Ovary (tissue), 9 donors: Measurements from ENCODE around the gene FICD. TPM values are rescaled to one million over a fixed set of nuclear protein-coding genes. Genes with fewer than 3 reads are reported as not detected.
A peak's percentile ranks its signal among the peaks of the same experiment; 100 is the strongest.

Source experiments
- DNase-seq, 5 donors: peaks; one replicate each; pipeline ENCODE4 v3.0.0-alpha.2; 2019 to 2020
- H3K27ac ChIP-seq, 2 donors: fragments of 200-600 bp; one replicate each; pipeline versions ENCODE4 v1.5.1 to v1.8.0; 2019 to 2022
- H3K27me3 ChIP-seq: fragments of 200-600 bp; one replicate; pipeline ENCODE4 v1.8.0; 2022
- H3K36me3 ChIP-seq: fragments of 200-600 bp; sonication (generic); one replicate; pipeline ENCODE4 v1.5.1; 2019
- H3K4me1 ChIP-seq: one replicate; pipeline ENCODE4 v1.8.1; 2013; ENCODE audit warnings: mild to moderate bottlenecking, moderate library complexity; ENCODE audit not compliant: insufficient read depth
- H3K4me3 ChIP-seq: fragments of 200-600 bp; sonication (generic); one replicate; pipeline ENCODE4 v1.5.1; 2017
- H3K9me3 ChIP-seq, 2 donors: fragments of 200-600 bp in 1 of 2; sonication (generic) in 1 of 2; one replicate each; pipeline versions ENCODE4 v1.5.1 to v1.8.1; 2013 to 2019; ENCODE audit warnings: mild to moderate bottlenecking in 1 of 2, moderate library complexity in 1 of 2
- EP300 ChIP-seq: sonication (generic); formaldehyde crosslinking; IDR thresholded peaks from one replicate; pipeline ENCODE4 v1.6.1; 2017; ENCODE audit warnings: antibody characterized with exemption
- POLR2A ChIP-seq: fragments of 450-650 bp; IDR thresholded peaks from one replicate; pipeline ENCODE4 v1.6.1; 2017; ENCODE audit warnings: antibody characterized with exemption, mild to moderate bottlenecking, moderate library complexity
- WGBS, 3 donors: extraction: QIAGEN DNeasy Blood & Tissue Kit in 1 of 3; methylation state at CpG; one replicate each; pipeline versions ENCODE4 v1.1.5 to v1.1.7; 2013 to 2017; 5-methylcytosine and 5-hydroxymethylcytosine counted together
- intact Hi-C, 4 donors: fragments of 100-400 bp; cut with DNase I; formaldehyde crosslinking; loops; one replicate each; pipeline versions ENCODE4 v1.11.0 to v1.15.1; 2022 to 2023
- polyA plus RNA-seq, 2 donors: library from polyadenylated mRNA; stranded (reverse); fragments of 200-250 nt in 1 of 2; fragments of 350-450 nt in 1 of 2; fragmentation: Illumina TruSeq in 1 of 2; extraction: RNeasy Lipid Tissue Mini Kit (QIAGEN cat#74804) in 1 of 2; gene quantifications; one replicate each; pipeline ENCODE4 v1.2.3, GENCODE V29; 2013 to 2014
- total RNA-seq, 7 donors: library from RNA; depleted of rRNA in 2 of 7; stranded (reverse); fragments of >200 nt in 2 of 7; fragmentation: NEBNext Ultra II Directional in 3 of 7; extraction: Animal tissue kit (Norgen Biotek cat#: 25700) in 3 of 7; gene quantifications; one replicate each; pipeline versions ENCODE4 v1.1.0 to v1.2.4, GENCODE V29; 2016 to 2023
- TF ChIP-seq, protein P1 (sequence below), 3 donors: fragments of 450-650 bp in 2 of 3; fragments of 200-600 bp in 1 of 3; IDR thresholded peaks; one replicate each; pipeline versions ENCODE4 v1.5.1 to v1.8.0; 2016 to 2022; ENCODE audit warnings: antibody characterized with exemption in 3 of 3, mild to moderate bottlenecking in 1 of 3
- donor health status: DM: no; HTN: no; CAD: no; lungs with moderate emphysema.
- donor health status: DM: no; HTN: no; CAD: no.
- donor health status: Bipolar disorder and iron deficiency.
- donor health status: DM: yes; HTN: yes; CAD: no.
- donor health status: DM: no; HTN: no; CAD: no.
- donor health status: DM: yes; HTN: yes; CAD: no.

FICD gene
- total and polyA plus RNA-seq, 9 donors = 2.0 to 12.7 (median 6.0) TPM

- Histone ChIP-seq H3K27ac (peak overlapping the region in 1 of 2 donors; percentile 78), H3K27me3 (no peaks in the 10 kb centered on the region), H3K4me3 (peak overlapping the region; percentile 96), H3K9me3 (no peaks in the 10 kb centered on the region), H3K4me1 (peaks cover 12% of the 10 kb centered on the region), H3K36me3 (no peaks in the 10 kb centered on the region)
- TF ChIP-seq EP300 = no peak
- intact Hi-C loops = loop anchor here in 3 of 4 donors (5.0 to 10.0 kb wide), 5 partner anchors 57 to 537 kb away; partner anchors contain the start of genes UNG (in 2 of the 3) and ALKBH2 (in 1 of the 3)
- WGBS, 3 donors = 0 to 1% (median 1%) methylated on average over 12 of the region's 12 CpGs
- no peak for DNase-seq
Measured at GRCh38 chr12:108560321-108560721, 45.2 kb downstream of the FICD start.

- WGBS, 3 donors = 0 to 1% (median 0%) methylated on average over 56 to 57 of the region's 57 CpGs
- no peaks in the 10 kb centered on the region for H3K9me3 ChIP-seq
- H3K27me3 ChIP-seq = no peaks in the 10 kb centered on the region
- TF ChIP-seq, protein P1, sequence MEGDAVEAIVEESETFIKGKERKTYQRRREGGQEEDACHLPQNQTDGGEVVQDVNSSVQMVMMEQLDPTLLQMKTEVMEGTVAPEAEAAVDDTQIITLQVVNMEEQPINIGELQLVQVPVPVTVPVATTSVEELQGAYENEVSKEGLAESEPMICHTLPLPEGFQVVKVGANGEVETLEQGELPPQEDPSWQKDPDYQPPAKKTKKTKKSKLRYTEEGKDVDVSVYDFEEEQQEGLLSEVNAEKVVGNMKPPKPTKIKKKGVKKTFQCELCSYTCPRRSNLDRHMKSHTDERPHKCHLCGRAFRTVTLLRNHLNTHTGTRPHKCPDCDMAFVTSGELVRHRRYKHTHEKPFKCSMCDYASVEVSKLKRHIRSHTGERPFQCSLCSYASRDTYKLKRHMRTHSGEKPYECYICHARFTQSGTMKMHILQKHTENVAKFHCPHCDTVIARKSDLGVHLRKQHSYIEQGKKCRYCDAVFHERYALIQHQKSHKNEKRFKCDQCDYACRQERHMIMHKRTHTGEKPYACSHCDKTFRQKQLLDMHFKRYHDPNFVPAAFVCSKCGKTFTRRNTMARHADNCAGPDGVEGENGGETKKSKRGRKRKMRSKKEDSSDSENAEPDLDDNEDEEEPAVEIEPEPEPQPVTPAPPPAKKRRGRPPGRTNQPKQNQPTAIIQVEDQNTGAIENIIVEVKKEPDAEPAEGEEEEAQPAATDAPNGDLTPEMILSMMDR (IDR thresholded peaks at IDR 0.05) = peak in 1 of 3 donors; percentile 2
- TF ChIP-seq POLR2A = peak; percentile 57
- no peak for TF ChIP-seq EP300
- peak within 1 kb of the TSS; percentile 56 to 78 for H3K27ac ChIP-seq
- no peaks in the 10 kb centered on the region for H3K36me3 ChIP-seq
- H3K4me1 ChIP-seq = peaks cover 12% of the 10 kb centered on the region
- peak within 1 kb of the TSS; percentile 96 for H3K4me3 ChIP-seq
- DNase-seq = peak; percentile 73 to 88 (median 81)
- intact Hi-C loops = loop anchor here in 3 of 4 donors (5.0 to 10.0 kb wide), 5 partner anchors 56 to 536 kb away; partner anchors contain the start of genes UNG (in 2 of the 3) and ALKBH2 (in 1 of the 3)
Measured at GRCh38 chr12:108560752-108561719, 46.0 kb downstream of the FICD start, which contains the start of gene SART3. Gene SART3, minus strand, starts transcription at chr12:108561173. Its CDS starts 19 bp downstream, at chr12:108561154.

DNA sequence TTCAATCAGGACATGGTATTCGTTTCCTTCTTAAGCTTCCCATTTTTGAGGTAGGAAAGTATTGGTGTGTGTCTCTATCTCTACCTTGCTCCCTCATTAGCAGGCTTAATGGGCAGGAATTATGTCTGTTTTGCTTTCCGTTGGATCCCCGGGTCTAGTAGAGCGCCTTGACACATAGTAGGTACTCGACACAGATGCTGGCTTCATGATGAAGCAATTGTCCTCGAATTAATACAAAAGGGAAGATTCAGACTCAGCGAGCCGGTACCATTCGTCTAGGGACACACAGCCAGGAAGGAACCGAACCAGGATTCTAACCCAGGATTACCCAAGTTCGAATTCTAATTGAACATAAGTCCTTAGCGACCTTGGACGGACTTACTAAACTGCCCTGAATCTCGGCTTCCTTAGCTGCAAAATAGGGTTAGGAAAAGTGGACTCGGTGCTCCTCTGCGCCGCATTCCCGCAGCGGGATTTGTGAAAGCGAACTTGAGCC, 46.8 kb downstream of the FICD start:
- DNase-seq = no peak
- Histone ChIP-seq H3K9me3 (no peaks in the 10 kb centered on the region), H3K36me3 (no peaks in the 10 kb centered on the region), H3K4me3 (peak overlapping the region; percentile 96), H3K27me3 (no peaks in the 10 kb centered on the region), H3K4me1 (peaks cover 12% of the 10 kb centered on the region), H3K27ac (peak overlapping the region in 1 of 2 donors; percentile 78)
- 0 to 1% (median 1%) methylated on average over 20 of the region's 20 CpGs for WGBS, 3 donors
- intact Hi-C loops = loop anchor here in 3 of 4 donors (2.0 to 10.0 kb wide), 7 partner anchors 55 to 535 kb away; partner anchors contain the start of genes UNG (in 2 of the 3) and ALKBH2 (in 1 of the 3)
- no peak for TF ChIP-seq EP300
- TF ChIP-seq POLR2A = no peak
- TF ChIP-seq, protein P1 (IDR thresholded peaks at IDR 0.05) = no peak

GRCh38 chr12:108562348-108563135, 47.5 kb downstream of the FICD start, which contains the start of gene ISCU:
Gene ISCU, plus strand, starts transcription at chr12:108562596. Its CDS starts 27 bp downstream, at chr12:108562623.
- intact Hi-C loops = loop anchor here in 3 of 4 donors (2.0 to 10.0 kb wide), 7 partner anchors 55 to 535 kb away; partner anchors contain the start of genes UNG (in 2 of the 3) and ALKBH2 (in 1 of the 3)

More at GRCh38 chr12:108562348-108563135, 47.5 kb downstream of the FICD start, which contains the start of gene ISCU:
- 0% methylated on average over 65 to 72 of the region's 72 CpGs for WGBS, 3 donors
- DNase-seq = peak; percentile 98 to 100 (median 99)
- Histone ChIP-seq H3K4me1 (peaks cover 12% of the 10 kb centered on the region), H3K27ac (peak within 1 kb of the TSS; percentile 78 to 88), H3K27me3 (no peaks in the 10 kb centered on the region), H3K36me3 (no peaks in the 10 kb centered on the region), H3K9me3 (no peaks in the 10 kb centered on the region), H3K4me3 (peak within 1 kb of the TSS; percentile 96)
- TF ChIP-seq EP300 (no peak), POLR2A (peak; percentile 92)
